ENCODE data around the gene SLC16A12. TPM values are rescaled to one million over a fixed set of nuclear protein-coding genes. Genes with fewer than 3 reads are reported as not detected.
A peak's percentile ranks its signal among the peaks of the same experiment; 100 is the strongest.
"Not testable (repeated sequence)": the region's sequence is repeated elsewhere in the genome, so short reads cannot be mapped to it uniquely, and the experiment has no call there.

SLC16A12 gene
- total RNA-seq, 1 donor from 2014 or later, result 1.9 TPM

GRCh38 chr10:89547853-89548513, 12.6 kb upstream of the SLC16A12 start:
- Histone ChIP-seq H3K9me3 (no peaks in the 10 kb centered on the region), H3K4me1 (no peaks in the 10 kb centered on the region), H3K27ac (no peak overlapping the region), H3K4me3 (no peak overlapping the region), H3K36me3 (no peaks in the 10 kb centered on the region), H3K27me3 (no peaks in the 10 kb centered on the region)
- DNase-seq (no peak), ATAC-seq (no peak)
- TF ChIP-seq CTCF (IDR thresholded peaks at IDR 0.05), result no peak
- intact Hi-C loops (cut with DNase I), result no loop called here

GRCh38 chr10:89546651-89547050, 11.3 kb upstream of the SLC16A12 start:
- DNase-seq, result not testable (repeated sequence)

GRCh38 chr10:89543841-89544240, 8.4 kb upstream of the SLC16A12 start:
- no peak for DNase-seq
- Histone ChIP-seq H3K36me3 (no peaks in the 10 kb centered on the region), H3K27me3 (no peaks in the 10 kb centered on the region), H3K9me3 (no peaks in the 10 kb centered on the region), H3K4me3 (no peak overlapping the region), H3K27ac (no peak overlapping the region), H3K4me1 (no peaks in the 10 kb centered on the region)
- ATAC-seq, result no peak
- TF ChIP-seq CTCF (IDR thresholded peaks at IDR 0.05), result no peak
- intact Hi-C loops (cut with DNase I), result no loop called here

More at GRCh38 chr10:89546651-89547050, 11.3 kb upstream of the SLC16A12 start:
- H3K36me3 ChIP-seq; H3K9me3 ChIP-seq; H3K4me1 ChIP-seq; H3K27me3 ChIP-seq; intact Hi-C loops (cut with DNase I); ATAC-seq; H3K4me3 ChIP-seq; H3K27ac ChIP-seq: not testable (repeated sequence)

- no peak for DNase-seq
- ATAC-seq, result no peak
- intact Hi-C loops (cut with DNase I), result no loop called here
- peaks cover 11% of the 10 kb centered on the region for H3K27me3 ChIP-seq
- TF ChIP-seq CTCF (IDR thresholded peaks at IDR 0.05), result no peak
- H3K27ac ChIP-seq, result no peak overlapping the region
- H3K9me3 ChIP-seq, result no peaks in the 10 kb centered on the region
- no peaks in the 10 kb centered on the region for H3K4me1 ChIP-seq
- no peak overlapping the region for H3K4me3 ChIP-seq
- no peaks in the 10 kb centered on the region for H3K36me3 ChIP-seq
Observed at GRCh38 chr10:89540420-89540949, 5.1 kb upstream of the SLC16A12 start.

GRCh38 chr10:89537364-89537763, 2.0 kb upstream of the SLC16A12 start:
- Histone ChIP-seq H3K4me1 (peaks cover 11% of the 10 kb centered on the region), H3K36me3 (no peaks in the 10 kb centered on the region), H3K4me3 (no peak overlapping the region), H3K27me3 (peaks cover 42% of the 10 kb centered on the region), H3K27ac (no peak overlapping the region), H3K9me3 (no peaks in the 10 kb centered on the region)
- DNase-seq (no peak), ATAC-seq (no peak)
- TF ChIP-seq CTCF (IDR thresholded peaks at IDR 0.05), result no peak
- intact Hi-C loops (cut with DNase I), result no loop called here

GRCh38 chr10:89536013-89536354, 590 bp upstream of the SLC16A12 start:
- DNase-seq, result no peak
- no peaks in the 10 kb centered on the region for H3K9me3 ChIP-seq
- TF ChIP-seq CTCF (IDR thresholded peaks at IDR 0.05), result no peak
- ATAC-seq, result no peak
- H3K27ac ChIP-seq, result no peak overlapping the region
- no peaks in the 10 kb centered on the region for H3K36me3 ChIP-seq
- H3K27me3 ChIP-seq, result peaks cover 56% of the 10 kb centered on the region
- intact Hi-C loops (cut with DNase I), result no loop called here
- H3K4me1 ChIP-seq, result peaks cover 11% of the 10 kb centered on the region
- H3K4me3 ChIP-seq, result peak overlapping the region; percentile 32

Data from upper lobe of right lung (tissue), 1 donor.